Natural killer cell (primary cell): Measurements from ENCODE around the gene DCAF10. TPM values are rescaled to one million over a fixed set of nuclear protein-coding genes. Genes with fewer than 3 reads are reported as not detected.
A peak's percentile ranks its signal among the peaks of the same experiment; 100 is the strongest.
"Not testable (repeated sequence)": the region's sequence is repeated elsewhere in the genome, so short reads cannot be mapped to it uniquely, and the experiment has no call there.

Experiments
- ATAC-seq, 3 donors: fragments of 150-1000 bp in 2 of 3; fragments of 200-7000 bp in 1 of 3; cut with Tn5 transposase; 1 replicate in 1 of 3; 2 replicates in 2 of 3; pipeline ENCODE4 v1.10.0; 2021; ENCODE audit warnings: mild to moderate bottlenecking in 2 of 3, moderate library complexity in 2 of 3
- DNase-seq, 2 donors: peaks; one replicate each; pipeline versions ENCODE4 v3.0.0 to v3.0.0-alpha.2; 2013 to 2021; ENCODE audit warnings: mixed read lengths in 1 of 2
- H3K27ac ChIP-seq: one replicate; pipeline ENCODE4 v1.5.1; 2013; ENCODE audit warnings: mild to moderate bottlenecking, low read length
- H3K27me3 ChIP-seq: one replicate; pipeline ENCODE4 v1.6.1; 2013; ENCODE audit warnings: low read length; ENCODE audit not compliant: control insufficient read depth, insufficient read depth
- H3K36me3 ChIP-seq: one replicate; pipeline ENCODE4 v1.6.1; 2013; ENCODE audit warnings: low read length; ENCODE audit not compliant: control insufficient read depth, insufficient read depth
- H3K4me1 ChIP-seq: one replicate; pipeline ENCODE4 v1.6.1; 2013; ENCODE audit warnings: low read length; ENCODE audit not compliant: control insufficient read depth, insufficient read depth
- H3K4me3 ChIP-seq: one replicate; pipeline ENCODE4 v1.5.1; 2013; ENCODE audit warnings: low read length
- H3K9me3 ChIP-seq: one replicate; pipeline ENCODE4 v1.6.1; 2013; ENCODE audit warnings: low read length; ENCODE audit not compliant: control insufficient read depth, insufficient read depth
- H3K27ac Mint-ChIP-seq, 2 donors: one replicate each; pipeline ENCODE4 v1.8.0; 2022; ENCODE audit warnings: mild to moderate bottlenecking in 2 of 2, mixed read lengths in 2 of 2, moderate library complexity in 1 of 2
- H3K27me3 Mint-ChIP-seq, 2 donors: one replicate each; pipeline ENCODE4 v1.8.0; 2022; ENCODE audit warnings: low read depth in 2 of 2, mixed read lengths in 2 of 2
- H3K36me3 Mint-ChIP-seq: one replicate; pipeline ENCODE4 v1.8.0; 2022; ENCODE audit warnings: mixed read lengths
- H3K4me1 Mint-ChIP-seq, 2 donors: one replicate each; pipeline ENCODE4 v1.8.0; 2022; ENCODE audit warnings: mixed read lengths in 2 of 2
- H3K4me3 Mint-ChIP-seq: one replicate; pipeline ENCODE4 v1.8.0; 2022; ENCODE audit warnings: mild to moderate bottlenecking, moderate library complexity, mixed read lengths
- H3K9me3 Mint-ChIP-seq, 2 donors: one replicate each; pipeline ENCODE4 v1.8.0; 2022; ENCODE audit warnings: mixed read lengths in 2 of 2
- CTCF ChIP-seq: fragments of 200-600 bp; IDR thresholded peaks from one replicate; pipeline ENCODE4 v1.8.0; 2022; ENCODE audit warnings: antibody characterized with exemption
- WGBS: methylation state at CpG from one replicate; pipeline ENCODE4 v1.1.7; 2013; ENCODE audit warnings: missing lambda C conversion rate; ENCODE audit not compliant: insufficient coverage; 5-methylcytosine and 5-hydroxymethylcytosine counted together
- intact Hi-C: fragments of 100-400 bp; cut with micrococcal nuclease; formaldehyde crosslinking; loops from one replicate; pipeline ENCODE4 v1.14.2; 2022
- total RNA-seq, 4 donors: library from RNA; stranded (reverse); fragments of 120-200 nt in 1 of 4; gene quantifications; one replicate each; pipeline versions ENCODE4 v1.2.3 to v1.2.4, GENCODE V29; 2013 to 2022

The DCAF10 gene
- 10 to 100 TPM; 12.9 to 21.0 (median 18.5) TPM for total RNA-seq
- total RNA-seq (2013): 17.7 TPM

DNA sequence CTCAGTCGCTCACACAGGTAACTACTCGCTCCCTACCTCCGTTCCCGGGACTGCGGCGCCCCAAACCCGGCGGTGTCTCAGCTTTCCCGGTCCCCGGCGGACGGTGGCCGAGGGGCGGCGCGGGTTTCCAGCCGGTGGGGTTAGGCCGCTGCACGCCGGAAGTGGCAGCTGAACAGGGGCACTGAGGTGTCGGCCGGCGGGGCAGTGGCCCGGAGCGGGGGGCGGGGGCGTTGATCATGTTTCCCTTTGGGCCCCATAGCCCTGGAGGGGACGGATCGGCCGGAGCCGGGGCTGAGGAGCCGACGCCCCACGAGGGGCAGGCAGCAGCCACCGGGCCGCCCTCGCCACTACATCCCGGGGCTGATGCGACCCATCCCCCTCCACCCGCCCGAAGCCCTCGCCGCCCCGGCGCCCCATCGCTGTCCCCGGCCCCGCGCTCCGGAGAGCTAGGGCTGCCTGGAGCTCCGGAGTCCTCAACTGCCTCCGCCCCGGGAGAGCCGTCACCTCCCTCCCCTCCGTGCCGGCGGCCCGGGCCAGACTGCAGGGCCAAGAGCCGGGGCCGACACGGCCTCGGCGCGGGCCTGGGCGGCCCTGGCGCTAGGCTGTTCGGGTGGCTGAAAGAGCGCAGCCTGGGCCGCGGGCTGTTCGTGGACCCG lies at the start of gene DCAF10:
Gene DCAF10 (plus strand): TSS at position 167 of the 656 bp plus-strand sequence. CDS start 70 bp downstream, at position 237.
- no peak for TF ChIP-seq CTCF
- Mint-ChIP-seq H3K36me3 (no peaks in the 10 kb centered on the region), H3K4me3 (peak within 1 kb of the TSS; percentile 92), H3K27me3 (no peaks in the 10 kb centered on the region), H3K4me1 (peaks cover 20 to 30% of the 10 kb centered on the region in 2 donors), H3K9me3 (no peaks in the 10 kb centered on the region), H3K27ac (peak within 1 kb of the TSS; percentile 80 to 87)
- H3K36me3 ChIP-seq: no peaks in the 10 kb centered on the region
- intact Hi-C loops: loop anchor here (1.0 kb wide), 1 partner anchor 15 kb away; the partner anchor contains the start of gene EXOSC3
- no peaks in the 10 kb centered on the region for H3K27me3 ChIP-seq
- H3K9me3 ChIP-seq: no peaks in the 10 kb centered on the region
- DNase-seq (peak; percentile 91 to 92), ATAC-seq (peak; percentile 88 to 94 (median 89))
- under 1% methylated on average over 72 of the region's 72 CpGs for WGBS
- H3K4me1 ChIP-seq: peaks cover 17% of the 10 kb centered on the region
- H3K4me3 ChIP-seq: peak within 1 kb of the TSS; percentile 89
- H3K27ac ChIP-seq: peak within 1 kb of the TSS; percentile 79

DNA sequence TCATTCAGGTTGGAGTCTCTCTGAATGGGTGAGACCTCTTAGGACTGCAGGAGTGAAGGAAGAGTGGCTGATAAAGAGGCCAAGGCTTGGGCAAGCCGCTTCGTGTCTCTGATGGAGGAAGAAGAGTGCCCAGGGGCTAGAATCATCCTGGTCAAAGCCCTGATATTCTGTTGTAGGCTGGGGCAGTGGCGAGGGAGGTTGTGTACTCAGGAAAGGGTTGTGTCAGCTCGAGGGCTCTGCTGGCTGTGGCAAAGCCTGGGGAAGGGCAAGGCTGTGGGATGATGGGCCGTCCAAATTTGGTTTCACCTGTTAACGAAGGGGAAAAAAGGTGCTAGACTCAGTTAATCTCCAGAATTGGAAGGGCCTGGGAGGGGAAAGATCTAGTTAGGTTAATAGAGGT lies 49.4 kb upstream of the DCAF10 start:
- Mint-ChIP-seq H3K36me3 (no peaks in the 10 kb centered on the region), H3K27me3 (no peaks in the 10 kb centered on the region), H3K4me3 (peak overlapping the region; percentile 52), H3K9me3 (no peaks in the 10 kb centered on the region), H3K27ac (no peak overlapping the region), H3K4me1 (peaks cover 11 to 26% of the 10 kb centered on the region in 2 donors)
- DNase-seq (no peak), ATAC-seq (no peak)
- H3K4me1 ChIP-seq: peaks cover 19% of the 10 kb centered on the region
- no peaks in the 10 kb centered on the region for H3K9me3 ChIP-seq
- no peak for TF ChIP-seq CTCF
- 88% methylated on average over 6 of the region's 6 CpGs for WGBS
- intact Hi-C loops: no loop called here
- H3K27ac ChIP-seq: no peak overlapping the region
- no peak overlapping the region for H3K4me3 ChIP-seq
- no peaks in the 10 kb centered on the region for H3K27me3 ChIP-seq
- no peaks in the 10 kb centered on the region for H3K36me3 ChIP-seq

GRCh38 chr9:37751704-37752103 lies 48.9 kb upstream of the DCAF10 start:
- peaks cover 19% of the 10 kb centered on the region for H3K4me1 ChIP-seq
- intact Hi-C loops, H3K36me3 ChIP-seq, H3K27me3 ChIP-seq, ATAC-seq, DNase-seq, H3K27ac ChIP-seq, H3K27ac Mint-ChIP-seq, H3K36me3 Mint-ChIP-seq, H3K4me3 ChIP-seq, H3K9me3 Mint-ChIP-seq, H3K9me3 ChIP-seq, H3K4me3 Mint-ChIP-seq, H3K27me3 Mint-ChIP-seq: not testable (repeated sequence)
- WGBS: 92% methylated on average over 30 of the region's 30 CpGs
- H3K4me1 Mint-ChIP-seq: peaks cover 11 to 28% of the 10 kb centered on the region in 2 donors

GRCh38 chr9:37752112-37752511 lies 48.5 kb upstream of the DCAF10 start:
- H3K27ac ChIP-seq, H3K4me3 Mint-ChIP-seq, H3K9me3 Mint-ChIP-seq, DNase-seq, H3K27me3 ChIP-seq, H3K36me3 ChIP-seq, H3K36me3 Mint-ChIP-seq, H3K27me3 Mint-ChIP-seq, intact Hi-C loops, H3K9me3 ChIP-seq, H3K27ac Mint-ChIP-seq, ATAC-seq, H3K4me3 ChIP-seq: not testable (repeated sequence)
- peaks cover 11 to 28% of the 10 kb centered on the region in 2 donors for H3K4me1 Mint-ChIP-seq
- H3K4me1 ChIP-seq: peaks cover 19% of the 10 kb centered on the region
- 99% methylated on average over 10 of the region's 13 CpGs for WGBS
